CD4-positive, alpha-beta T cell treated with Interleukin-17A for 1 hour (primary cell): ENCODE data around the gene ATP6V1G2.

Source experiments
- DNase-seq: peaks from one replicate; pipeline ENCODE4 v3.0.0-alpha.2; 2020

The ATP6V1G2 gene

GRCh38 chr6:31575335-31575901 is 29.0 kb upstream of the ATP6V1G2 start, which contains the start of gene TNF:
TSS of gene TNF (plus strand) at chr6:31575565. CDS start at chr6:31575742, 177 bp downstream.
- DNase-seq = peak; percentile 95

DNA sequence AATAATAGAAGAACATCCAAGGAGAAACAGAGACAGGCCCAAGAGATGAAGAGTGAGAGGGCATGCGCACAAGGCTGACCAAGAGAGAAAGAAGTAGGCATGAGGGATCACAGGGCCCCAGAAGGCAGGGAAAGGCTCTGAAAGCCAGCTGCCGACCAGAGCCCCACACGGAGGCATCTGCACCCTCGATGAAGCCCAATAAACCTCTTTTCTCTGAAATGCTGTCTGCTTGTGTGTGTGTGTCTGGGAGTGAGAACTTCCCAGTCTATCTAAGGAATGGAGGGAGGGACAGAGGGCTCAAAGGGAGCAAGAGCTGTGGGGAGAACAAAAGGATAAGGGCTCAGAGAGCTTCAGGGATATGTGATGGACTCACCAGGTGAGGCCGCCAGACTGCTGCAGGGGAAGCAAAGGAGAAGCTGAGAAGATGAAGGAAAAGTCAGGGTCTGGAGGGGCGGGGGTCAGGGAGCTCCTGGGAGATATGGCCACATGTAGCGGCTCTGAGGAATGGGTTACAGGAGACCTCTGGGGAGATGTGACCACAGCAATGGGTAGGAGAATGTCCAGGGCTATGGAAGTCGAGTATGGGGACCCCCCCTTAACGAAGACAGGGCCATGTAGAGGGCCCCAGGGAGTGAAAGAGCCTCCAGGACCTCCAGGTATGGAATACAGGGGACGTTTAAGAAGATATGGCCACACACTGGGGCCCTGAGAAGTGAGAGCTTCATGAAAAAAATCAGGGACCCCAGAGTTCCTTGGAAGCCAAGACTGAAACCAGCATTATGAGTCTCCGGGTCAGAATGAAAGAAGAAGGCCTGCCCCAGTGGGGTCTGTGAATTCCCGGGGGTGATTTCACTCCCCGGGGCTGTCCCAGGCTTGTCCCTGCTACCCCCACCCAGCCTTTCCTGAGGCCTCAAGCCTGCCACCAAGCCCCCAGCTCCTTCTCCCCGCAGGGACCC is 28.0 kb upstream of the ATP6V1G2 start:
- no peak for DNase-seq

DNA sequence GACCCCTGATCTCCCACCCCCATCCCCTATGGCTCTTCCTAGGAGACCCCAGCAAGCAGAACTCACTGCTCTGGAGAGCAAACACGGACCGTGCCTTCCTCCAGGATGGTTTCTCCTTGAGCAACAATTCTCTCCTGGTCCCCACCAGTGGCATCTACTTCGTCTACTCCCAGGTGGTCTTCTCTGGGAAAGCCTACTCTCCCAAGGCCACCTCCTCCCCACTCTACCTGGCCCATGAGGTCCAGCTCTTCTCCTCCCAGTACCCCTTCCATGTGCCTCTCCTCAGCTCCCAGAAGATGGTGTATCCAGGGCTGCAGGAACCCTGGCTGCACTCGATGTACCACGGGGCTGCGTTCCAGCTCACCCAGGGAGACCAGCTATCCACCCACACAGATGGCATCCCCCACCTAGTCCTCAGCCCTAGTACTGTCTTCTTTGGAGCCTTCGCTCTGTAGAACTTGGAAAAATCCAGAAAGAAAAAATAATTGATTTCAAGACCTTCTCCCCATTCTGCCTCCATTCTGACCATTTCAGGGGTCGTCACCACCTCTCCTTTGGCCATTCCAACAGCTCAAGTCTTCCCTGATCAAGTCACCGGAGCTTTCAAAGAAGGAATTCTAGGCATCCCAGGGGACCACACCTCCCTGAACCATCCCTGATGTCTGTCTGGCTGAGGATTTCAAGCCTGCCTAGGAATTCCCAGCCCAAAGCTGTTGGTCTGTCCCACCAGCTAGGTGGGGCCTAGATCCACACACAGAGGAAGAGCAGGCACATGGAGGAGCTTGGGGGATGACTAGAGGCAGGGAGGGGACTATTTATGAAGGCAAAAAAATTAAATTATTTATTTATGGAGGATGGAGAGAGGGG is 27.1 kb upstream of the ATP6V1G2 start:
- DNase-seq = no peak

GRCh38 chr6:31572041-31572911 is 25.9 kb upstream of the ATP6V1G2 start, which contains the start of gene LTA:
TSS of gene LTA (plus strand) at chr6:31572289. CDS start at chr6:31572743, 454 bp downstream.
- DNase-seq = peak; percentile 84

GRCh38 chr6:31569861-31570536 is 23.6 kb upstream of the ATP6V1G2 start:
- DNase-seq = no peak

DNA sequence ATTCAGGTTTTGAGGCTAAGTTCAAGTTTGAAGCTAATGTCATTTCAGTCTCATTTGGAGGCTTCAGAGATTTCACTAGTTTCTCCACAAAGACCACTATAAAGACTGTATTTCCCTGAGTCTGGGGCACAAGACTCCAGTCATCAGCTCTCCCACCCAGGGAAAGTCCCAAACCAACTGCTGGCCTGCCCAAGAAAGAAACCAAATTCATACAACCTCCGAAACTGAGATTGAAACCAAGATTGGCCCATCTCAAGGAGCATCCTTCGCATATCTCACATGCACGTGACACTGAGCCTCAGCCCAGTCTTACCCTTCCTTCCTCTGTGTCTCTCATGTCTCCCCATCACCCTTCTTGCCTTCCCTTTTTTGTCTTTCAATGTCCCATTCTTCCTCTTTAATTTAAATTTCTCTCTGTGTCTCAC is 22.1 kb upstream of the ATP6V1G2 start:
- DNase-seq = peak; percentile 92

GRCh38 chr6:31567531-31568370 is 21.3 kb upstream of the ATP6V1G2 start:
- DNase-seq = peak; percentile 61

DNA sequence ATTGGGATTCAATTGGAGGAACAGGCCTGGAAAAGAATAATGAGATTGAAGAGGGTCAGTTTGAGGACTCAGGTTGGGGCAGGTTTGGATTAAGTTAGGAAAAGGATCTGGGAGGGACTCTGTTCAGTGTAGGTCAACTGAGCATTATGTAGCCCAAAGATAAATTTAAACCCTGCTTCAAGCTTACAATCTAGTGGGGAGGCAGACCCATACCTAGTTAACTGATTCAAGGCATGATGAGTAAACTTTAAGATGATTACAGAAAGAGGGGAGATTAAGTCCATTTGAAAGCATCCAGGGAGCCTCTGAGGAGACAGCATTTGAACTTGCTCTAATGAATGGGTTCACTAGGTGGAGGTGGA is 14.3 kb upstream of the ATP6V1G2 start:
- DNase-seq = no peak

GRCh38 chr6:31559958-31560696 is 13.7 kb upstream of the ATP6V1G2 start:
- DNase-seq = peak; percentile 71

GRCh38 chr6:31559606-31559957 is 13.2 kb upstream of the ATP6V1G2 start:
- DNase-seq = no peak

- peak; percentile 78 for DNase-seq
Measured at GRCh38 chr6:31558631-31559500, 12.5 kb upstream of the ATP6V1G2 start.

DNA sequence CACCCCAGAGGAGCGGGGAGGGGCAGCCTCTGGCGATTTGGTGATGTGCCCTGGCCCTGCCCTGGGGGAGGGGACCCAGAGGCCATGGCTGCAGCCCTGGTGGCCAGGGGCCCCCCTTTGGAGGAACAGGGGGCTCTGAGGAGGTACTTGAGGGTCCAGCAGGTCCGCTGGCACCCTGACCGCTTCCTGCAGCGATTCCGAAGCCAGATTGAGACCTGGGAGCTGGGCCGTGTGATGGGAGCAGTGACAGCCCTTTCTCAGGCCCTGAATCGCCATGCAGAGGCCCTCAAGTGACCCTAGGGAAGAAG is 11.9 kb upstream of the ATP6V1G2 start:
- DNase-seq = no peak

DNA sequence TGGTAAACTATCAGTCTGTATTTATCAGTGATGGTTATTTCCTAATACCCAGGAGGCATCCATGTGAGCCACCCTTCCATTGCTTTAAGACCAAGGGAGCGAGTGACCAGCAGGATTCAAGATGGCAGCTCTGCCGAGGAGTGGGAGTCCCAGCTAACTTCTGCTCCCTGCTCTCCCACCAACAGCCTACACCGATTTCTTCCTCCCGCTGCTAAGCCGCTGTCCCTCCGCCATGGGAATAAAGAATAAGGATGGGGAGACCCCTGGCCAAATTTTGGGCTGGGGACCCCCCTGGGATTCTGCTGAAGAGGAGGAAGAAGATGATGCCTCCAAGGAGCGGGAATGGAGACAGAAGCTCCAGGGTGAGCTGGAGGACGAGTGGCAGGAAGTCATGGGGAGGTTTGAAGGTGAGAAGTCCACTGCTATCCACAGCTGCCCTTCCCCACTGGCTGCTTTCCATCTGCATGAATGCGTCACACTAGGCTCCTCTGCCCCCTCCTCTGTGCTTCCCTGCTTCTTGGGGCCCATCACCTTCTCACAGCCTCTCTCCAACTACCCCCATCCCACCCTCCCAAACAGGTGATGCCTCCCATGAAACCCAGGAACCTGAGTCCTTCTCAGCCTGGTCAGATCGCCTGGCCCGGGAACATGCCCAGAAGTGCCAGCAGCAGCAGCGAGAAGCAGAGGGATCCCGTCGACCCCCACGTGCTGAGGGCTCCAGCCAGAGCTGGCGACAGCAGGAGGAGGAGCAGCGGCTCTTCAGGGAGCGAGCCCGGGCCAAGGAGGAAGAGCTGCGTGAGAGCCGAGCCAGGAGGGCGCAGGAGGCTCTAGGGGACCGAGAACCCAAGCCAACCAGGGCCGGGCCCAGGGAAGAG is 11.3 kb upstream of the ATP6V1G2 start:
- no peak for DNase-seq

DNA sequence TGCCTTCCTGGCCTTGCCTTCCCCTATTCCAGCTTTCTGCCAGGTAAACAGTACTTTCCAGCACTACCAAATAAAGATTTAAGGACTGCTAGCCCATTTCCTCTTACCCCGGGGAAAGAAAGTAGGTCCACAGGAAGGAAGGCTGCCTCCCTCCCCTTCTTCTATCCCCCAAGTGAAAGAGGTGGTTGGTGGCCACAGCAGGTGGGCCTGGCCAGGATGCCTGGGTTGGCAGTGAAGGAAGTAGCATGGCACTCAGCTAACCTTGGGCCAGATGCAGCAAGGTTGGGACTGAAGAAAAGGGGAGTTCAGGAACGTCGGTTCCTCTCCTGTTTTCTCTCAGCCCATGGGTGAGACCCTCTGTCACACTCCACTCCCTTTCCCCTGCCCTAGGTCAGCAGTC is 9.9 kb upstream of the ATP6V1G2 start:
- DNase-seq = peak; percentile 20

GRCh38 chr6:31551371-31551770 is 5.0 kb upstream of the ATP6V1G2 start:
- peak; percentile 80 for DNase-seq

DNA sequence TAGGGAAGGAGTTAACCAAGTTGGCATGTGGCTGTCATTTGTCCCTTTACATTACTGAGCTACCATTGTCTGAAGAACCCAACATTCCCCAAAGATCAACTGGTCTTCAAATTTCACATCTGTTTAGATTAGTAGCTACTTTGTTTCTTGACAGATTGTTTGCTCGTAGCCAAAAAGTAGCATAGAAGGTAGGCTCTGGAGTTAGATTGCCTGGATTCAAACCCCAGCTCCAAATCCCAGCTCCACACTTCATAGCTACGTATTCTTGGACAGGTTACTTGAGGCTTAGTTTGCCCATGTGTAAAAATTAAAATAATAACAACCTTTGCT is 2.1 kb upstream of the ATP6V1G2 start:
- DNase-seq = no peak

DNA sequence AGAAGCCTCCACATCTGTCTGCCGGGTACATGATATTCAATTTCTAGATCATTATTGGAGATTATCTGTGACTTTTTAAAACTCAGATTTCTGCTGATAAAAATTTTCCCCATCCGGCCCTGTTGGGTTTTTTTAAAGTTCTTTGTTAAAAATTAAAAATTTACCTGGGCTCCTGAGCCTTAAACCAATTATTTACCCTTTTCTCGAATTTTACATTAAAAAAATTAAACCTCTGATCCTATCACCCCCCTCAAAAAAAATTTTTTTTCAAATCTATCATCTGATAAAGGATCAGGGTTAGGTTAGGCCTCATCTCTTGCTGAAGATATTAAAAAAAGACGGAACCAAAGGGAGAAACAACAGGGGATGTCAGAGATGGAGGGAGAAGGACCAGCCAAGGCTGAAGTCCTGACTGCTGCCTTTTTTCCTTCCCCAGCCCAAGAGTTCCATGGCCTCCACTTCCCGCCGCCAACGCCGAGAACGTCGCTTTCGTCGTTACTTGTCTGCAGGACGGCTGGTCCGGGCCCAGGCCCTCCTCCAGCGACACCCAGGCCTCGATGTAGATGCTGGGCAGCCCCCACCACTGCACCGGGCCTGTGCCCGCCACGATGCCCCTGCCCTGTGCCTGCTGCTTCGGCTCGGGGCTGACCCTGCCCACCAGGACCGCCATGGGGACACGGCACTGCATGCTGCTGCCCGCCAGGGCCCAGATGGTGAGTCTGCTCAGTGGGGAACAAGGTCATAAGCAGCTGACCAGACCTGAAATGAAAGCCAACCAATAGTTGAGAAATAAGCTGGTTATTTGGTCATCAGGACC is 1.5 kb upstream of the ATP6V1G2 start:
- DNase-seq = no peak
